Lower lobe of right lung (tissue), 2 donors: ENCODE measurements around the gene FNBP1. TPM values are rescaled to one million over a fixed set of nuclear protein-coding genes. Genes with fewer than 3 reads are reported as not detected.
"Not testable (repeated sequence)": the region's sequence is repeated elsewhere in the genome, so short reads cannot be mapped to it uniquely, and the experiment has no call there.

ENCODE experiments used
- ATAC-seq, 2 donors: fragments of 200-7000 bp; cut with Tn5 transposase; one replicate each; pipeline ENCODE4 v1.9.1; 2020 to 2022; ENCODE audit warnings: mild to moderate bottlenecking in 2 of 2, moderate library complexity in 2 of 2
- DNase-seq: peaks from one replicate; pipeline ENCODE4 v3.0.0-alpha.2; 2020
- H3K27ac ChIP-seq: fragments of 200-600 bp; one replicate; pipeline ENCODE4 v1.8.0; 2022
- H3K27me3 ChIP-seq: fragments of 200-600 bp; one replicate; pipeline ENCODE4 v1.8.0; 2022; ENCODE audit warnings: low read depth
- H3K36me3 ChIP-seq: fragments of 200-600 bp; one replicate; pipeline ENCODE4 v1.8.0; 2022; ENCODE audit warnings: mild to moderate bottlenecking
- H3K4me1 ChIP-seq: fragments of 200-600 bp; one replicate; pipeline ENCODE4 v1.8.0; 2022
- H3K4me3 ChIP-seq: fragments of 200-600 bp; one replicate; pipeline ENCODE4 v1.8.0; 2022; ENCODE audit warnings: mild to moderate bottlenecking
- H3K9me3 ChIP-seq: fragments of 200-600 bp; one replicate; pipeline ENCODE4 v1.8.0; 2022
- CTCF ChIP-seq: fragments of 200-600 bp; IDR thresholded peaks from one replicate; pipeline ENCODE4 v1.8.0; 2022; ENCODE audit warnings: antibody characterized with exemption, mild to moderate bottlenecking
- intact Hi-C: fragments of 100-400 bp; cut with DNase I; formaldehyde crosslinking; loops from one replicate; pipeline ENCODE4 v1.11.0; 2022
- total RNA-seq: library from RNA; stranded (reverse); fragmentation: NEBNext Ultra II Directional; extraction: Animal tissue kit (Norgen Biotek cat#: 25700); gene quantifications from one replicate; pipeline ENCODE4 v1.2.1, GENCODE V29; 2021
- donor health status: DM: no; HTN: yes; CAD: no; lungs with severe emphysema.

FNBP1 gene
- total RNA-seq, 1 donor from 2014 or later, result 61.1 TPM

GRCh38 chr9:129998491-129999140 lies 44.4 kb downstream of the FNBP1 start:
- no peak for TF ChIP-seq CTCF
- DNase-seq, result no peak
- peaks cover 46% of the 10 kb centered on the region for H3K4me1 ChIP-seq
- H3K4me3 ChIP-seq, result no peak overlapping the region
- H3K27ac ChIP-seq, result no peak overlapping the region
- no peaks in the 10 kb centered on the region for H3K27me3 ChIP-seq
- ATAC-seq, result no peak
- intact Hi-C loops, result no loop called here
- no peaks in the 10 kb centered on the region for H3K9me3 ChIP-seq
- H3K36me3 ChIP-seq, result peaks cover 4% of the 10 kb centered on the region

GRCh38 chr9:129997706-129998105 lies 45.3 kb downstream of the FNBP1 start:
- H3K4me3 ChIP-seq, H3K27ac ChIP-seq, ATAC-seq, H3K9me3 ChIP-seq, H3K36me3 ChIP-seq, intact Hi-C loops, DNase-seq, H3K27me3 ChIP-seq: not testable (repeated sequence)
- peaks cover 46% of the 10 kb centered on the region for H3K4me1 ChIP-seq

GRCh38 chr9:129996161-129996830 lies 46.7 kb downstream of the FNBP1 start:
- peaks cover 46% of the 10 kb centered on the region for H3K4me1 ChIP-seq
- peak; percentile 63 to 73 for ATAC-seq
- H3K27ac ChIP-seq, result peak overlapping the region; percentile 79
- intact Hi-C loops, result no loop called here
- no peak overlapping the region for H3K4me3 ChIP-seq
- H3K36me3 ChIP-seq, result peaks cover 4% of the 10 kb centered on the region
- no peak for DNase-seq
- H3K9me3 ChIP-seq, result no peaks in the 10 kb centered on the region
- no peaks in the 10 kb centered on the region for H3K27me3 ChIP-seq
- no peak for TF ChIP-seq CTCF

GRCh38 chr9:129995409-129996160 lies 47.4 kb downstream of the FNBP1 start:
- TF ChIP-seq CTCF, result no peak
- Histone ChIP-seq H3K9me3 (no peaks in the 10 kb centered on the region), H3K4me3 (no peak overlapping the region), H3K4me1 (peaks cover 48% of the 10 kb centered on the region), H3K36me3 (peaks cover 4% of the 10 kb centered on the region), H3K27me3 (no peaks in the 10 kb centered on the region), H3K27ac (peak overlapping the region; percentile 79)
- ATAC-seq (peak; percentile 68 to 85), DNase-seq (no peak)
- intact Hi-C loops, result no loop called here

- Histone ChIP-seq H3K9me3 (no peaks in the 10 kb centered on the region), H3K27me3 (no peaks in the 10 kb centered on the region), H3K36me3 (peaks cover 4% of the 10 kb centered on the region), H3K27ac (peak overlapping the region; percentile 79), H3K4me1 (peaks cover 53% of the 10 kb centered on the region), H3K4me3 (no peak overlapping the region)
- no peak for ATAC-seq
- no peak for DNase-seq
- intact Hi-C loops, result no loop called here
- no peak for TF ChIP-seq CTCF
Measured at GRCh38 chr9:129994882-129995281, 48.1 kb downstream of the FNBP1 start.

GRCh38 chr9:129991139-129991538 lies 51.9 kb downstream of the FNBP1 start:
- ATAC-seq, H3K27me3 ChIP-seq, H3K36me3 ChIP-seq, H3K27ac ChIP-seq, intact Hi-C loops, H3K4me3 ChIP-seq, H3K9me3 ChIP-seq, DNase-seq: not testable (repeated sequence)
- peaks cover 39% of the 10 kb centered on the region for H3K4me1 ChIP-seq
